ENCODE results near the gene SKAP1.
A peak's percentile ranks its signal among the peaks of the same experiment; 100 is the strongest.

Gene SKAP1

GRCh38 chr17:48330887-48331286 lies 99.1 kb downstream of the SKAP1 start:
- DNase-seq (ENCODE audit: low read depth in 1 of 2, low spot score in 1 of 2), result no peak

- DNase-seq (ENCODE audit: low read depth in 1 of 2, low spot score in 1 of 2), result no peak
Observed at GRCh38 chr17:48330421-48330820, 99.6 kb downstream of the SKAP1 start.

GRCh38 chr17:48328457-48328856 lies 101.6 kb downstream of the SKAP1 start:
- no peak for DNase-seq (ENCODE audit: low read depth in 1 of 2, low spot score in 1 of 2)

- DNase-seq (ENCODE audit: low read depth in 1 of 2, low spot score in 1 of 2), result no peak
Observed at GRCh38 chr17:48326310-48326709, 103.7 kb downstream of the SKAP1 start.

GRCh38 chr17:48322060-48322459 lies 108.0 kb downstream of the SKAP1 start:
- DNase-seq (ENCODE audit: low read depth in 1 of 2, low spot score in 1 of 2), result no peak

- DNase-seq (ENCODE audit: low read depth in 1 of 2, low spot score in 1 of 2), result no peak
Observed at GRCh38 chr17:48317732-48318131, 112.3 kb downstream of the SKAP1 start.

GRCh38 chr17:48314716-48315115 lies 115.3 kb downstream of the SKAP1 start:
- no peak for DNase-seq (ENCODE audit: low read depth in 1 of 2, low spot score in 1 of 2)

GRCh38 chr17:48313096-48313755 lies 116.8 kb downstream of the SKAP1 start:
- DNase-seq (ENCODE audit: low read depth in 1 of 2, low spot score in 1 of 2), result no peak

GRCh38 chr17:48311324-48311723 lies 118.7 kb downstream of the SKAP1 start:
- no peak for DNase-seq (ENCODE audit: low read depth in 1 of 2, low spot score in 1 of 2)

- no peak for DNase-seq (ENCODE audit: low read depth in 1 of 2, low spot score in 1 of 2)
Observed at GRCh38 chr17:48310748-48311213, 119.2 kb downstream of the SKAP1 start.

GRCh38 chr17:48308581-48308980 lies 121.4 kb downstream of the SKAP1 start:
- no peak for DNase-seq (ENCODE audit: low read depth in 1 of 2, low spot score in 1 of 2)

- DNase-seq (ENCODE audit: low read depth in 1 of 2, low spot score in 1 of 2), result peak; percentile 10 to 16
Observed at GRCh38 chr17:48307814-48308411, 122.1 kb downstream of the SKAP1 start.

GRCh38 chr17:48307255-48307654 lies 122.8 kb downstream of the SKAP1 start:
- no peak for DNase-seq (ENCODE audit: low read depth in 1 of 2, low spot score in 1 of 2)

- no peak for DNase-seq (ENCODE audit: low read depth in 1 of 2, low spot score in 1 of 2)
Observed at GRCh38 chr17:48301002-48301401, 129.0 kb downstream of the SKAP1 start.

GRCh38 chr17:48299760-48300159 lies 130.3 kb downstream of the SKAP1 start:
- DNase-seq (ENCODE audit: low read depth in 1 of 2, low spot score in 1 of 2), result no peak

- DNase-seq (ENCODE audit: low read depth in 1 of 2, low spot score in 1 of 2), result no peak
Observed at GRCh38 chr17:48297825-48298224, 132.2 kb downstream of the SKAP1 start.

GRCh38 chr17:48296453-48296852 lies 133.6 kb downstream of the SKAP1 start:
- DNase-seq (ENCODE audit: low read depth in 1 of 2, low spot score in 1 of 2), result no peak

GRCh38 chr17:48295362-48296288 lies 134.4 kb downstream of the SKAP1 start:
- no peak for DNase-seq (ENCODE audit: low read depth in 1 of 2, low spot score in 1 of 2)

- no peak for DNase-seq (ENCODE audit: low read depth in 1 of 2, low spot score in 1 of 2)
Observed at GRCh38 chr17:48294806-48295361, 135.1 kb downstream of the SKAP1 start.

GRCh38 chr17:48294020-48294805 lies 135.8 kb downstream of the SKAP1 start:
- no peak for DNase-seq (ENCODE audit: low read depth in 1 of 2, low spot score in 1 of 2)
